MG63 (cell line): ENCODE results near the gene PARP9. TPM values are rescaled to one million over a fixed set of nuclear protein-coding genes. Genes with fewer than 3 reads are reported as not detected.
A peak's percentile ranks its signal among the peaks of the same experiment; 100 is the strongest.
"Not testable (repeated sequence)": the region's sequence is repeated elsewhere in the genome, so short reads cannot be mapped to it uniquely, and the experiment has no call there.

Experiments
- DNase-seq: peaks from one replicate; pipeline ENCODE4 v3.0.0-alpha.2; 2020
- H3K27me3 ChIP-seq: fragments of 250-450 bp; sonication (Bioruptor Pico); 2 replicates; pipeline ENCODE4 v1.5.1; 2020; ENCODE audit warnings: mild to moderate bottlenecking, moderate library complexity
- H3K36me3 ChIP-seq: fragments of 250-450 bp; sonication (Bioruptor Pico); 2 replicates; pipeline ENCODE4 v1.5.1; 2020; ENCODE audit warnings: mild to moderate bottlenecking, moderate library complexity
- H3K4me3 ChIP-seq: fragments of 250-450 bp; sonication (Bioruptor Pico); 2 replicates; pipeline ENCODE4 v1.5.1; 2020; ENCODE audit warnings: mild to moderate bottlenecking, moderate library complexity
- H3K9me3 ChIP-seq: fragments of 250-450 bp; sonication (Bioruptor Pico); 2 replicates; pipeline ENCODE4 v1.5.1; 2020; ENCODE audit warnings: mild to moderate bottlenecking, moderate library complexity
- total RNA-seq: library from RNA; depleted of rRNA; stranded (reverse); fragments of >200 nt; shearing (Covaris generic); gene quantifications from 2 replicates; pipeline ENCODE4 v1.2.3, GENCODE V29; 2014; ENCODE audit warnings: low replicate concordance

The PARP9 gene
- total RNA-seq, 1 experiment from 2014 or later = 20.8 TPM

- Histone ChIP-seq H3K4me3 (no peak overlapping the region), H3K9me3 (peaks cover 19% of the 10 kb centered on the region), H3K36me3 (no peaks in the 10 kb centered on the region), H3K27me3 (no peaks in the 10 kb centered on the region)
- no peak for DNase-seq
These were observed 17.5 kb upstream of the PARP9 start for GRCh38 chr3:122581622-122582021.

GRCh38 chr3:122580470-122580869, 16.4 kb upstream of the PARP9 start:
- no peaks in the 10 kb centered on the region for H3K27me3 ChIP-seq
- H3K36me3 ChIP-seq = no peaks in the 10 kb centered on the region; the same call in 1 of the 2 replicates
- H3K9me3 ChIP-seq = peaks cover 19% of the 10 kb centered on the region
- DNase-seq = no peak
- no peak overlapping the region for H3K4me3 ChIP-seq

GRCh38 chr3:122578069-122578740, 14.1 kb upstream of the PARP9 start:
- no peak overlapping the region for H3K4me3 ChIP-seq
- no peak for DNase-seq
- no peaks in the 10 kb centered on the region for H3K27me3 ChIP-seq
- peaks cover 17% of the 10 kb centered on the region for H3K9me3 ChIP-seq
- H3K36me3 ChIP-seq = peaks cover 9% of the 10 kb centered on the region

- no peaks in the 10 kb centered on the region for H3K27me3 ChIP-seq
- peaks cover 14% of the 10 kb centered on the region for H3K9me3 ChIP-seq
- no peak within 1 kb of the TSS for H3K4me3 ChIP-seq
- peak; percentile 1 for DNase-seq
- peaks cover 9% of the 10 kb centered on the region for H3K36me3 ChIP-seq
These were observed 13.4 kb upstream of the PARP9 start, which contains the start of gene PARP15 for GRCh38 chr3:122577409-122578031. PARP15 (plus strand) TSS chr3:122577650; CDS start chr3:122577668, 18 bp downstream.

GRCh38 chr3:122576174-122576940, 12.3 kb upstream of the PARP9 start:
- peaks cover 20% of the 10 kb centered on the region for H3K36me3 ChIP-seq
- H3K27me3 ChIP-seq = no peaks in the 10 kb centered on the region
- no peak for DNase-seq
- H3K9me3 ChIP-seq = peaks cover 3% of the 10 kb centered on the region
- H3K4me3 ChIP-seq = no peak overlapping the region

GRCh38 chr3:122572940-122573412, 8.9 kb upstream of the PARP9 start:
- Histone ChIP-seq H3K36me3 (peaks cover 54% of the 10 kb centered on the region), H3K9me3 (no peaks in the 10 kb centered on the region), H3K4me3 (no peak overlapping the region), H3K27me3 (no peaks in the 10 kb centered on the region)
- peak; percentile 90 for DNase-seq

GRCh38 chr3:122568755-122569154, 4.7 kb upstream of the PARP9 start:
- peaks cover 76% of the 10 kb centered on the region for H3K36me3 ChIP-seq
- H3K4me3 ChIP-seq = no peak overlapping the region
- H3K27me3 ChIP-seq = no peaks in the 10 kb centered on the region
- no peaks in the 10 kb centered on the region for H3K9me3 ChIP-seq
- DNase-seq = no peak

- H3K36me3 ChIP-seq = peaks cover 76% of the 10 kb centered on the region
- DNase-seq, H3K27me3 ChIP-seq, H3K4me3 ChIP-seq, H3K9me3 ChIP-seq: not testable (repeated sequence)
These were observed 4.0 kb upstream of the PARP9 start for GRCh38 chr3:122568131-122568530.

GRCh38 chr3:122563717-122564025, 429 bp downstream of the PARP9 start:
- Histone ChIP-seq H3K4me3 (peak overlapping the region; percentile 82), H3K36me3 (peaks cover 52% of the 10 kb centered on the region), H3K9me3 (no peaks in the 10 kb centered on the region), H3K27me3 (no peaks in the 10 kb centered on the region)
- peak; percentile 27 for DNase-seq

GRCh38 chr3:122562923-122563716, 980 bp downstream of the PARP9 start:
- Histone ChIP-seq H3K4me3 (peak overlapping the region; percentile 82), H3K36me3 (peaks cover 52% of the 10 kb centered on the region), H3K27me3 (no peaks in the 10 kb centered on the region), H3K9me3 (no peaks in the 10 kb centered on the region)
- no peak for DNase-seq

GRCh38 chr3:122560680-122561079, 3.4 kb downstream of the PARP9 start:
- Histone ChIP-seq H3K36me3 (peaks cover 49% of the 10 kb centered on the region), H3K4me3 (no peak overlapping the region), H3K27me3 (no peaks in the 10 kb centered on the region), H3K9me3 (no peaks in the 10 kb centered on the region)
- peak; percentile 4 for DNase-seq

GRCh38 chr3:122559906-122560305, 4.2 kb downstream of the PARP9 start:
- peaks cover 53% of the 10 kb centered on the region for H3K36me3 ChIP-seq
- H3K9me3 ChIP-seq = no peaks in the 10 kb centered on the region
- DNase-seq = no peak
- no peaks in the 10 kb centered on the region for H3K27me3 ChIP-seq
- no peak overlapping the region for H3K4me3 ChIP-seq

DNA sequence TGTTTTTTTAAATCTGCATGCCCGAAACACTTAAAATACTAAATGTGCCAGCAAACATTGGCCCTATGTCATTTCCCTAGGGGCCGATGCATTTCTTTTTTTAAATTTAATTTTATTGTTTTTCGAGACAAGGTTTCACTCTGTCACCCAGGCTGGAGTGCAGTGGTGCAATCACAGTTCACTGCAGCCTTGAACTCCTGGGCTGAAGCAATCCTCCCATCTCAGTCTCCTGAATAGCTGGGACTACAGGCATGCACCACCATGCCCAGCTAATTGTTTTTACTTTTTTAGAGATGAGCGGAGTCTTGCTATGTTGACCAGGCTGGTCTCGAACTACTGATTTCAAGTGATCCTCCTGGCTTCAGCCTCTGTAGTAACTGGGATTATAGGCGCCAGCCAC, 5.5 kb downstream of the PARP9 start:
- H3K9me3 ChIP-seq = no peaks in the 10 kb centered on the region
- no peak for DNase-seq
- H3K27me3 ChIP-seq = no peaks in the 10 kb centered on the region
- H3K36me3 ChIP-seq = peaks cover 57% of the 10 kb centered on the region
- no peak overlapping the region for H3K4me3 ChIP-seq

DNA sequence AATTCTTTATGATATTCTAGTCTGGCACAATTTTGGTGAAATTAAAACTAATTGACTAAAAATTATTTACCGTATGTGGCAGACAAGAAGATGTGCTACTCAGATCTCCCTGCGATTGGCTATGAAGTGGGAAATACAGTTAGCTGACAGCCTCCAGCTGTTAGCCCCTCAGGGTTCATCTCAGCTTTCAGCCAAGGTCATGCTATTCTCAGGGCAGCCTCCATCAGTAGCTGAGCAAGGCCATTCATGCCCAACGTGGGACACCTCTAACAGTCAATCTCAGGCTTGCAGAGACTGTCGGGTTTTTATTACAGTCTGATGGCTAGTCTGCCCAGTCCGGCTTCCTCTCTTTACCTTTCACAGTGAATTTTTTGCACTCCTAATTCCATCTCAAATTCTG, 6.7 kb downstream of the PARP9 start:
- no peak for DNase-seq
- no peaks in the 10 kb centered on the region for H3K9me3 ChIP-seq
- peaks cover 55% of the 10 kb centered on the region for H3K36me3 ChIP-seq
- H3K4me3 ChIP-seq = no peak overlapping the region
- no peaks in the 10 kb centered on the region for H3K27me3 ChIP-seq

DNA sequence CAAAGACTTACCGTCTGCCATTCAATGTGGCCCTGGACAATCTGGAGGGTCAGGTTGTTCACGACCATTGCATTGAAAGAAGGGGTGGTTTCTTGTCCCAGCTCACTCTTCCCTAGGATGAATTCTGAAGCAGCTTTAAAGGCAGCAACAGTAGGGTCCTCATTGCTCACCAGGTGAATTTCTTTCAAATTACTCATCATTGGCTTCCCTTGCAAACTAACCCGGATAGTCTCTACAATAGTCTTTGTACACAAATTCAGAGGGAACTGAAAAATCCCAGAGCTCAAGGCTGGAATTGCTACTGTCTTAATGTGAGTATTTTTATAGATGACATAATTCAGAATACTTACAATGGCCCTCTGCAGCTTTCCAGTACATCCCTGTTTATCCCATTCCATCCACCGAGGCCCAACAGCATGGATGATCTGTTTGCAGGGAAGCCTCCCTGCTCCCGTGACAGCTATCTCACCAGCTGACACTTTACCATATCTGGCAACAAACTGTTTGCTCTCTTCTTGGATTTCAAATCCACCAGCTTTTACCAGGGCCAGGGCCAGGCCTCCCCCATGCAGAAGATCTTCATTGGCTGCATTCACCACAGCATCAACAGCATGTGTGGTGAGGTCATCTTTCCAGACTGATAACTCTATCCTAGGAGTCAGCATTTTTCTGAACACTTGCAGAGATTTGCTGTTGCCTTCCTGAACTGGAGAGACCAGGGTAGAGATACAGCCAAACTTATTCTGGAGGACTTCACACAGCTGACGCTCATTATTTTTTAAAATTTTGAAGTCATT, 8.6 kb downstream of the PARP9 start:
- H3K27me3 ChIP-seq = no peaks in the 10 kb centered on the region
- H3K36me3 ChIP-seq = peaks cover 67% of the 10 kb centered on the region
- no peak overlapping the region for H3K4me3 ChIP-seq
- DNase-seq = no peak
- no peaks in the 10 kb centered on the region for H3K9me3 ChIP-seq

DNA sequence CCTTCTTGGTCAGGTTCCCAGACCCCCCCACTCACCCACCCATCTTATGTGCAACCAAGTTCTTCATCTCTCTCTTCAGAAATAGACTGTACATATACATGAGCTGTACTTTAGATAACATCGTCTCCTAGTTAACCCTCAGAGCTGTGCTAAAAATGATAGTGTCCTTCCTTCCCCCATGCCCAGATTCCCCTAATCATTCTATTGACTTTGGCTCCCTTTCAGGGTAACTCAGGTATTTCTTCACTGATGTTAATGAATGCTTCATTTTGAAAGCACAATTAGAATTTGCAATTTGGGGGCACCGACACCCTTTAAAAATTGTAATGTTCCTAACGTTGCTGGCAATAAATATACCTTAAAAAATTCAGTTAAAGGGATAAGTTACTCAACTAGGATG, 10.9 kb downstream of the PARP9 start:
- Histone ChIP-seq H3K4me3 (no peak overlapping the region), H3K36me3 (peaks cover 64% of the 10 kb centered on the region), H3K27me3 (no peaks in the 10 kb centered on the region), H3K9me3 (no peaks in the 10 kb centered on the region)
- DNase-seq = no peak
